Neural cell (in vitro differentiated cells): Measurements from ENCODE around the gene OSGEP.

ENCODE experiments used
- EZH2 ChIP-seq: fragments of 200-600, 300-800 bp; shearing (Covaris generic), sonication (generic); IDR thresholded peaks from 2 replicates; pipeline ENCODE4 v1.6.1; 2014; ENCODE audit warnings: antibody characterized with exemption, low read length, borderline replicate concordance, mild to moderate bottlenecking; ENCODE audit not compliant: insufficient read depth, poor library complexity, severe bottlenecking
- MXI1 ChIP-seq: fragments of 450-650 bp; conservative IDR thresholded peaks from 2 replicates; pipeline ENCODE4 v1.6.1; 2014; ENCODE audit warnings: antibody characterized with exemption, mild to moderate bottlenecking; ENCODE audit not compliant: poor library complexity, severe bottlenecking
- POLR2AphosphoS5 ChIP-seq: IDR thresholded peaks from 2 replicates; pipeline ENCODE4 v1.6.1; 2012
- TAF1 ChIP-seq: IDR thresholded peaks from 2 replicates; pipeline ENCODE4 v1.6.1; 2012; ENCODE audit warnings: low read depth
- TF ChIP-seq, protein P1 (sequence below): fragments of 450-650 bp; IDR thresholded peaks from 2 replicates; pipeline ENCODE4 v1.5.1; 2014; ENCODE audit warnings: antibody characterized with exemption, mild to moderate bottlenecking, moderate library complexity; ENCODE audit not compliant: poor library complexity, severe bottlenecking

DNA sequence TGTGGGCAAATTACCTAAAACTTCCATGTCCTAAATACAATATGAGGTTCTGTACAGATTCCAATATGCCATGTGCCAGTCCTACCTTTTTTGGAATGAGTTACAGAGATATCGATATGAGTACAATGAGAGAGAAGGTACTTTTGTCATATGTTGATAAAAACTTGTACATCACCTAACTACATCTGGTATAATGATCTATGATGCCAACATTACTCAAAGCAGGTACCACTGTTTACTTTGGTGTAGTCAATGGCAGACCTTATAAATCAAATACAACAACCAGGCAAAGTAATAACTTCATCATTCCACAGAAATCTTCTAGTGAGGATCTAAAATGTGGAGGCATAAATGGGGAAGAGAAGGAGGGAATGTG is 54.0 kb downstream of the OSGEP start:
- TF ChIP-seq, protein P1, sequence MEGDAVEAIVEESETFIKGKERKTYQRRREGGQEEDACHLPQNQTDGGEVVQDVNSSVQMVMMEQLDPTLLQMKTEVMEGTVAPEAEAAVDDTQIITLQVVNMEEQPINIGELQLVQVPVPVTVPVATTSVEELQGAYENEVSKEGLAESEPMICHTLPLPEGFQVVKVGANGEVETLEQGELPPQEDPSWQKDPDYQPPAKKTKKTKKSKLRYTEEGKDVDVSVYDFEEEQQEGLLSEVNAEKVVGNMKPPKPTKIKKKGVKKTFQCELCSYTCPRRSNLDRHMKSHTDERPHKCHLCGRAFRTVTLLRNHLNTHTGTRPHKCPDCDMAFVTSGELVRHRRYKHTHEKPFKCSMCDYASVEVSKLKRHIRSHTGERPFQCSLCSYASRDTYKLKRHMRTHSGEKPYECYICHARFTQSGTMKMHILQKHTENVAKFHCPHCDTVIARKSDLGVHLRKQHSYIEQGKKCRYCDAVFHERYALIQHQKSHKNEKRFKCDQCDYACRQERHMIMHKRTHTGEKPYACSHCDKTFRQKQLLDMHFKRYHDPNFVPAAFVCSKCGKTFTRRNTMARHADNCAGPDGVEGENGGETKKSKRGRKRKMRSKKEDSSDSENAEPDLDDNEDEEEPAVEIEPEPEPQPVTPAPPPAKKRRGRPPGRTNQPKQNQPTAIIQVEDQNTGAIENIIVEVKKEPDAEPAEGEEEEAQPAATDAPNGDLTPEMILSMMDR, result no peak
- TF ChIP-seq TAF1, result no peak
- TF ChIP-seq POLR2AphosphoS5, result no peak
- no peak for TF ChIP-seq MXI1
- TF ChIP-seq EZH2, result no peak
